Measurements from ENCODE around the gene TAP1. TPM values are rescaled to one million over a fixed set of nuclear protein-coding genes. Genes with fewer than 3 reads are reported as not detected.
A peak's percentile ranks its signal among the peaks of the same experiment; 100 is the strongest.

The TAP1 gene
- total and polyA plus RNA-seq, 2 of the 4 experiments (the other 2 are of a cell fraction) = 20.1 to 27.6 TPM

GRCh38 chr6:32844839-32845383 is 8.6 kb downstream of the TAP1 start:
- BruUV-seq (replicated peaks) = no TSS peak
- no peak overlapping the region for H3K9ac ChIP-seq (ENCODE audit: low read depth, low read length)
- TF ChIP-seq SMC3 (IDR thresholded peaks at IDR 0.05; ENCODE audit: low read depth, low read length) (no peak), MAZ (IDR thresholded peaks at IDR 0.05; ENCODE audit: borderline replicate concordance, low read depth, low read length) (no peak), MXI1 (IDR thresholded peaks at IDR 0.05; ENCODE audit: borderline replicate concordance, low read depth, low read length) (no peak), POLR2A (IDR thresholded peaks at IDR 0.05; ENCODE audit: low read depth, low read length) (no peak), MAFK (IDR thresholded peaks at IDR 0.05; ENCODE audit: low read depth, low read length) (no peak)
- TF ChIP-seq, protein P1, sequence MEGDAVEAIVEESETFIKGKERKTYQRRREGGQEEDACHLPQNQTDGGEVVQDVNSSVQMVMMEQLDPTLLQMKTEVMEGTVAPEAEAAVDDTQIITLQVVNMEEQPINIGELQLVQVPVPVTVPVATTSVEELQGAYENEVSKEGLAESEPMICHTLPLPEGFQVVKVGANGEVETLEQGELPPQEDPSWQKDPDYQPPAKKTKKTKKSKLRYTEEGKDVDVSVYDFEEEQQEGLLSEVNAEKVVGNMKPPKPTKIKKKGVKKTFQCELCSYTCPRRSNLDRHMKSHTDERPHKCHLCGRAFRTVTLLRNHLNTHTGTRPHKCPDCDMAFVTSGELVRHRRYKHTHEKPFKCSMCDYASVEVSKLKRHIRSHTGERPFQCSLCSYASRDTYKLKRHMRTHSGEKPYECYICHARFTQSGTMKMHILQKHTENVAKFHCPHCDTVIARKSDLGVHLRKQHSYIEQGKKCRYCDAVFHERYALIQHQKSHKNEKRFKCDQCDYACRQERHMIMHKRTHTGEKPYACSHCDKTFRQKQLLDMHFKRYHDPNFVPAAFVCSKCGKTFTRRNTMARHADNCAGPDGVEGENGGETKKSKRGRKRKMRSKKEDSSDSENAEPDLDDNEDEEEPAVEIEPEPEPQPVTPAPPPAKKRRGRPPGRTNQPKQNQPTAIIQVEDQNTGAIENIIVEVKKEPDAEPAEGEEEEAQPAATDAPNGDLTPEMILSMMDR (conservative IDR thresholded peaks at IDR 0.05; ENCODE audit: low read depth, low read length) = no peak

More at GRCh38 chr6:32844839-32845383, 8.6 kb downstream of the TAP1 start:
- Histone ChIP-seq H3K4me2 (ENCODE audit: low read depth, low read length) (peak overlapping the region; percentile 32; the same call in 1 of the 2 replicates), H2AK9ac (replicated peaks; ENCODE audit: low read depth, low read length, poor library complexity) (peak overlapping the region; percentile 29), H4K8ac (ENCODE audit: low read depth in 2 of 2, low read length in 2 of 2) (no peak overlapping the region), H3K56ac (ENCODE audit: extremely low read depth, insufficient read depth, low read length) (no peak overlapping the region), H2BK15ac (ENCODE audit: low read depth, low read length) (no peak overlapping the region), H4K5ac (ENCODE audit: low read depth, low read length) (no peak overlapping the region), H4K20me1 (ENCODE audit: insufficient read depth, low read length) (no peaks in the 10 kb centered on the region), H3K79me1 (ENCODE audit: low read depth in 1 of 2, low read length in 2 of 2) (peaks cover 0 to 28% of the 10 kb centered on the region in 2 experiments; a peak in 2 of 4 replicates), H3K9me1 (ENCODE audit: insufficient read depth, low read length) (peaks cover 12% of the 10 kb centered on the region; the same call in 1 of the 2 replicates), H3K4me3 (ENCODE audit: insufficient read depth, low read depth, low read length) (peak overlapping the region; percentile 73; the same call in 1 of the 2 replicates), H2AK5ac (ENCODE audit: low read depth, low read length) (no peak overlapping the region), H3K9me3 (ENCODE audit: control insufficient read depth, insufficient read depth, low read length) (no peaks in the 10 kb centered on the region), H2AFZ (replicated peaks; ENCODE audit: low read length, poor library complexity) (peak overlapping the region; percentile 94), H3K36me3 (ENCODE audit: control insufficient read depth, insufficient read depth, low read length) (peaks cover 26% of the 10 kb centered on the region), H2BK5ac (ENCODE audit: low read depth, low read length, poor library complexity, severe bottlenecking) (no peak overlapping the region), H4K91ac (ENCODE audit: insufficient read depth, low read depth, low read length) (no peak overlapping the region), H3K27me3 (ENCODE audit: control insufficient read depth, insufficient read depth, low read length) (no peaks in the 10 kb centered on the region), H3K27ac (ENCODE audit: insufficient read depth, low read length) (no peak overlapping the region), H3K23ac (ENCODE audit: low read depth, low read length) (no peak overlapping the region), H3K14ac (replicated peaks; ENCODE audit: low read depth, low read length) (no peak overlapping the region), H3K18ac (ENCODE audit: low read depth, low read length) (no peak overlapping the region), H3K4me1 (ENCODE audit: control insufficient read depth, insufficient read depth, low read length) (0 out of 2 replicates have a peak, but pooled peaks cover 2% of the 10 kb centered on the region), H3K4ac (ENCODE audit: low read depth, low read length) (no peak overlapping the region), H2BK20ac (ENCODE audit: low read depth, low read length) (no peak overlapping the region), H2BK120ac (ENCODE audit: low read depth, low read length) (no peak overlapping the region)
- dilution Hi-C loops (cut with HindIII; ENCODE audit: low sequenced_read_pairs, unreplicated experiment) = no loop called here
- no peak for DNase-seq
- ChIA-PET CTCF (interaction anchor here (0.9 to 2.5 kb wide), 2 partner anchors 9 to 23 kb away, joined by 3 to 8 read pairs; partner anchors contain the start of genes PSMB9 and TAP1), POLR2A (ENCODE audit: unreplicated experiment) (no interaction called here)
- intact Hi-C loops (cut with micrococcal nuclease) = loop anchor here (1.0 to 2.0 kb wide), 2 partner anchors 9 to 128 kb away; partner anchors contain the start of gene PSMB9
- no peak for ATAC-seq (ENCODE audit: low read depth)
- in situ Hi-C loops (cut with MboI; ENCODE audit: low sequenced_read_pairs) = no loop called here
- 100% methylated on average over 1 of the region's 19 CpGs; no CpG with 5 or more reads in 1 of the 2 experiments for WGBS, 2 experiments (ENCODE audit: extremely low coverage in 2 of 2, insufficient read length in 1 of 2)
